Gastroesophageal sphincter (tissue), 3 donors: ENCODE measurements around the gene STARD10.

Experiments
- EP300 ChIP-seq: sonication (generic); formaldehyde crosslinking; IDR thresholded peaks from one replicate; pipeline ENCODE4 v1.6.1; 2017; ENCODE audit warnings: antibody characterized with exemption, mild to moderate bottlenecking
- TF ChIP-seq, protein P1 (sequence below), 4 experiments: fragments of 200-600 bp in 2 of 4; fragments of 450-650 bp in 2 of 4; sonication (generic) in 1 of 4; IDR thresholded peaks; one replicate each; pipeline ENCODE4 v1.5.1; 2017 to 2019; ENCODE audit warnings: antibody characterized with exemption in 4 of 4, mild to moderate bottlenecking in 2 of 4, moderate library complexity in 2 of 4

DNA sequence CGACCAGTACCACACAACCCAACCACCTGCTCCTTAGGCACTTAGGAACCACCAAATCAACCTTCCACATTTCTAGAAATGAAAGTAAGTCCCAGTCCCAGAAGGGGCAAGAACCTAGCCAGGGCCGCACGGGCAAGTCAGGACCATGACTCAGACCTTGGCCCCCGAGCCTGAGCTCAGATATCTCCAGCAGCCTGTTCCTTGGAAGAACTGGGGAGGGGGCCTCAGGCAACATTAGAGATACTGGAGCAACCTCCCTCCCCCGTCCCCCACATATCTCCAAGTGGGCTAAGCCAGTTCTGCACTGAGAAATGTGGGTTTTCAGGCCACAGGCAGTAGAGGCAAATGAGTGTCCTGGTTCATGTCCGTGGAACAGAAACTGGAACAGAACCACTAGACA lies 49.4 kb downstream of the STARD10 start:
- TF ChIP-seq EP300 = no peak
- TF ChIP-seq, protein P1, sequence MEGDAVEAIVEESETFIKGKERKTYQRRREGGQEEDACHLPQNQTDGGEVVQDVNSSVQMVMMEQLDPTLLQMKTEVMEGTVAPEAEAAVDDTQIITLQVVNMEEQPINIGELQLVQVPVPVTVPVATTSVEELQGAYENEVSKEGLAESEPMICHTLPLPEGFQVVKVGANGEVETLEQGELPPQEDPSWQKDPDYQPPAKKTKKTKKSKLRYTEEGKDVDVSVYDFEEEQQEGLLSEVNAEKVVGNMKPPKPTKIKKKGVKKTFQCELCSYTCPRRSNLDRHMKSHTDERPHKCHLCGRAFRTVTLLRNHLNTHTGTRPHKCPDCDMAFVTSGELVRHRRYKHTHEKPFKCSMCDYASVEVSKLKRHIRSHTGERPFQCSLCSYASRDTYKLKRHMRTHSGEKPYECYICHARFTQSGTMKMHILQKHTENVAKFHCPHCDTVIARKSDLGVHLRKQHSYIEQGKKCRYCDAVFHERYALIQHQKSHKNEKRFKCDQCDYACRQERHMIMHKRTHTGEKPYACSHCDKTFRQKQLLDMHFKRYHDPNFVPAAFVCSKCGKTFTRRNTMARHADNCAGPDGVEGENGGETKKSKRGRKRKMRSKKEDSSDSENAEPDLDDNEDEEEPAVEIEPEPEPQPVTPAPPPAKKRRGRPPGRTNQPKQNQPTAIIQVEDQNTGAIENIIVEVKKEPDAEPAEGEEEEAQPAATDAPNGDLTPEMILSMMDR (IDR thresholded peaks at IDR 0.05) = no peak
